Activated effector memory CD4-positive, alpha-beta T cell treated with Interleukin-2 at 50 U/mL for 16 hours (primary cell): ENCODE data around the gene ATP2B2.

Experiments
- DNase-seq: peaks from one replicate; pipeline ENCODE4 v3.0.0-alpha.2; 2020

Gene ATP2B2

DNA sequence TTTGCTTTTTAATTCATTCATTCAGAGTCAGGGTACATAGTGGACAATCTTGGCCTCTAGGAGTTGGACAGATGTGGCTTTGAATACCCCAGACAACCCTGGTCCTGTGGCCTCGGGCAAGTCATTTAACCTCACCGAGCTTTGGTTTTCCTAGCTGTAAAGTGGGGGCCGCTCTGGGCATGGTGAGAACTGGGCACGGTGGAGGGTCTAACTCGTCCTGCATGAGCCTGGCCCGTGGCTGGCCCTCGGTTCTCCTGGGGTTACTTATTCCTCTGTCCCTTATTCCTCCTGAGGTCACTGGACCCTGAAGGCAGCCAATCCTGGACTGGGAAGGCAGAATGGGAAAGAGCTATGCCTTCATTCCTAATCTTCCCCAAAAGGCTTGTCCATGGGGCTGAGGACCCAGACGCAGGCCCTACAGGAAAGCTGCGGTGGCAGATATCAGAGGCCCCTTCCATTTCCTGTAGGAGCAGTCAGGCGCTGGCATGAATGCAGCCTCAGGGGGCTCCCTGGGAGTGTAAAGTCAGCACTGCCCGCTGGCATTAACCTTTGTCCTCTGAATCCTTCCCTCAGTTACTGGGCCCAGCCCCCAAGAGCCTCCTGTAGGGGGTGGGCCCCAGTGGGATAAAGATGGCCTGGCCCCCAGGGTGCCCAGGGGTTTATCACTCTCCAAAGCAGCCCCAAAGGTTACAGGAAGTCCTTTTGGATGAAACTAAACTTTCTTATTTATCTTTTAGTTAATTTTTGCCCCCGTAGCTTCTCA is 166.6 kb downstream of the ATP2B2 start:
- DNase-seq = no peak

GRCh38 chr3:10338164-10338470 is 167.3 kb downstream of the ATP2B2 start:
- no peak for DNase-seq

- DNase-seq = no peak
Observed at GRCh38 chr3:10337323-10338163, 167.8 kb downstream of the ATP2B2 start.

- DNase-seq = no peak
Observed at GRCh38 chr3:10336761-10337160, 168.6 kb downstream of the ATP2B2 start.

- no peak for DNase-seq
Observed at GRCh38 chr3:10335871-10336622, 169.3 kb downstream of the ATP2B2 start.

GRCh38 chr3:10335190-10335738 is 170.1 kb downstream of the ATP2B2 start:
- DNase-seq = no peak

DNA sequence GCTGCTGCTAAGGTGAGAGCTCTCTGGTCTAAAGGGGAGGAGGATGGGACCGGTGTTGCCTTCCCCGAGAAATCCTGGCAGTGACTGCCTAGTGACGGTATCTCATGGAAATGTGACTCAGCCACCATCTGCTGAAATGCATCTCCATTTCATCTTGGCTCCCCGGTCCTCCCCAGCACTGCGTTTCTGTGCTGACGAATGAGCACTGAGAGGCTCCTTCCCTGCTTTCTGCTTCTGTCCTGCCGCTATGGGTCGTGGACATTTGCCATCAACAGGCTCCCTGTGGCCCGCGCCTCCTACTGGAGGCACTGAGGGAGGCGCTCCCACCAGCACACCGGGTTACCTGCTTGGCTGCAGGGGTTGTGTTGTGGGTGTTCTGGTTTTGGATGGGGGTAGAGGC is 170.9 kb downstream of the ATP2B2 start:
- DNase-seq = no peak

- DNase-seq = no peak
Observed at GRCh38 chr3:10334042-10334441, 171.3 kb downstream of the ATP2B2 start.

DNA sequence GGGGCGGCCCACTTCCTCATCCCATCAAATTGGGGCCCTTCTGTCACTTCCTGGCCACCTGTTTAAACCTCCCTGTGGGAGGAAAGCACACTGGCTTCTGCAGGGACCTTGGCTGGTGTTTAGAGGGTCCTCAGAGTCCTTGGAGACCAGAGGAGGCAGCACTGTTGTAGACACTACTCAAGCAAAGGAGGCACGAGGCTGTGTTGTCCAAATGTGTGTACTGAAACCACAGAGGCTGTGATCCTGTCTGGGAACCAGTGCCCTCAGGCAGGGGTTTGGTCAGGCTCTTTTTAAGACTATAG is 172.1 kb downstream of the ATP2B2 start:
- DNase-seq = no peak

GRCh38 chr3:10332481-10333348 is 172.7 kb downstream of the ATP2B2 start:
- no peak for DNase-seq

DNA sequence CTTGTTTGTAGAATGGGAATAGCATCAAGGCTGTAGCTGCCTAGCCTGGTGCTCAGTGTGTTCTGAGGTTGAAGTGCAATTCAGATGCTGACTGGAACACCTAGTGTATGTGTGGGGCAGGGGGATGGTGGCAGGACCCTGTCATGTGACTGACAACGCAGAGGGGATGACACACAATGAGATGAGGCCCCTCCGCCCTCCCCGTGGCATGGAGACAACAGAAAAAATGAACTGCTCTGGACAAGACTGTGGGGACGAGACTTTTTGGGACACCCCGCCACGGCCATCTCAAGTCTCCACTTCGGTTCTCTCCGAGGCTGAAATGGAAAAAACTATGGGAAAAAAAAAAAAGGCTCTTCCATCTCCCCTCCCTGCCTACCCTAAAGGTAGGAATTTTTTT is 174.1 kb downstream of the ATP2B2 start:
- no peak for DNase-seq

DNA sequence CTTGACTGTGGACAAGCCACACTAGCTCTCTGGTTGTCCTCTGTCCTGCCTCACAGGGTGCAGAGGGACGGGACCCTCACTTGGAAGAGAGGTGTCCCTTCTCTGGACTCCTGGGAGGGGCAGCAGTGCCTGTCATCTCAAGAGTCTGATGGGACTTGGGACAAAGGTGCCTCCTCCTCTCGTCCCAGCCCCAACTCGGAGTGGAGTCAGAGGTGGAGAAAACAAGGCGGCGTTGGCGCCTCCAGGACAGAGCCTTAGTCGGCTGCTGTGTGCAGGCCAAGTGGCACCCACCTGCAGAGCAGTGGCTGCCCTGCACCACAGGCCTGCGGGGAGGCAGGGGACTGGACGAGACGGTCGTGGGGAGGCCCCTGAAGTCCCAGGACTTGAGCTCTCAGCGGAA is 175.1 kb downstream of the ATP2B2 start:
- no peak for DNase-seq

- no peak for DNase-seq
Observed at GRCh38 chr3:10329495-10330015, 175.8 kb downstream of the ATP2B2 start.

DNA sequence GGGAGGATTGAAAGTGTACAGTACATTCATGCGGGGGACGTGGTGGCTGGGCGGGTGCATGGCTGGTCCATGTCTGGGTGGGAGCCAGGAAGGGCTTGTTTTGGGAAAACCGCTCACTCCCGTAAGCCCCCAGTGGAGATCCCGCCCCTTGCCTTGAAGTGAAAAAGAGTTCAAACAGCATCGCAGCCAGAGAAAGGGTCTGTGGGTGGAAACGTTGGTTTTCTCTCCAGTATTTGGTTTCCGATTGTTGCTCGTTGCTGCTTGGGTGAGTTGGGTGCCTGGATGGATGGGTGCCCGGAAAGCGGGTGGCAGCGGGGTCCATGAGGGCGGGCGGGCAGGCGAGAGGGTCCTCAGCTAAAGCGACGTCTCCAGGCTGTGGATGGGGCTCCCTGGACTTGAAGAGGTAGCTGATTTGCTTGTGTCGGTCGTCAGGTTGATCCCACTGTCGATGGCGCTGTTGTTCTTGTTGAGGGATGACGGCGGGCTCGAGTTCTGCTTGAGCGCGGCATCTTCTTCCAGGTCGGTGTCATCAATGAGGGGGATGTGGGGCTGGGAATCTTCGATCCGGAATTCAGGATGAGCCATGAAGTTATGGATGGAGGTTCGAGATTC is 176.8 kb downstream of the ATP2B2 start:
- DNase-seq = no peak

DNA sequence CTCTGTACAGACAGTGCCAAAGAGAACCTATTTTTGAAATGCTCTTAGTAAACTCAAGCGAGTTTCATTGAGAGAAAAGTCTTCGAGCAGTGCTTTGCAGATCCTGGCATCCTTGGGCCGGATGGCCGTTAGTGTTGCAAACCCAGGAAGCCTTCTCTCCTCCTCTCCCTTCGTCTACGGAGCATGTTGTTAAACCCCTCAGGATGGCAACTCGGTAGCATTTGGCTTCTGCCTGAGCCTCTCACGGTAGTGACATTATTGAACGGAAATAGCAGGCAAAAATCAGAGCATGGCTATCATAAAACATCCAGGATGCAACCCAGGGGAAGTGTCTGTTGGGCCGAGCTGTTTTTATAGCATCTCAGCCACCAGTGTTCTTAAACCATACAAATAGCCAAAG is 177.8 kb downstream of the ATP2B2 start:
- DNase-seq = no peak

DNA sequence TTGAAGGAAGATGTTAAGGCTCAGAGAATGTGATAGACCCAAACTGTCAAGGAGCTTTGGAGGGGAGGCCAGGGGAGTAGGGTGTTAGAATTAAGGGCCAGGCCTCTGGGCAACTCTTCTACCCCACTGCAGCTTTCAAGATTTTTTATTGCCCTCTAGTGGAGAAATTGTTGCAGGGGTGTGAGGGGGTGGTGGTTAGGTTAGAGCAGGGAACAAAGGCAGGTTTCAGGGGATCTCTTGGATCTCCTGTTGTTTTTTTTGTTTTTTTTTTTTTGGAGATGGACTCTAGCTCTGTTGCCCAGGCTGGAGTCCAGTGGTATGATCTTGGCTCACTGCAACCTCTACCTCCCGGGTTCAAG is 183.1 kb downstream of the ATP2B2 start:
- DNase-seq = no peak

DNA sequence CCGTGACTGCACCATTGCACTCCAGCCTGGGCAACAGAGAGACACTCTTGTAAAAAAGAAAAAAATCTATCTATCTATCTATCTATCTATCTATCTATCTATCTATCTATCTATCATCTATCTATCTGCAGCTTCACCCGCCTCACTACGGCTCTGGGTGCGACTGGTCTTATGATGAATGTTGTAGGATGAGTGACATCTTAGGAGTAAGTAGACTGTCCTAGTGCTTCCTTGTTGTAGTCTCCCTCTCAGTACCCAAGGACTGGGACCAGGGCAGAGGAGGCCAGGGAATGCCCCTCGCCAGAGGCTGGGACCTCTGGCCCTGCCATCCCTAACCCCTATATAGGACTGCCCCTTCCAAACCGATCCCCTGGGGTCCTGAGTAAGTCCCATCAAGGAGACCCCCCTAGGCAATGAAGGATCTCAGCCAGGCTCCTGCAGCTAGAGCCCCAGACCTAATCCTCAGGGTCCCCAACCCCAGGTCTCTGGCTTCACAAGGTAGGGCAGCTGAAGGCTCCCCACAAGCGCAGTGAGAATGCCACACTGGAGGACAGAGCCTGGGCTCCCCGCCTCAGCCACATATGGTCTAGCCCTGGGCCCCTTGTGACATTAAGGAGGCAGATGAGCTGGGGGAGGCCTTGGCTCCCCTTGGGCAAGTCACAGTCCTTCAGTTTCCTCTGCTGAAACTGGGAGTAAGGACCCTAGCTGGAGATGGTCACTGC is 183.6 kb downstream of the ATP2B2 start:
- no peak for DNase-seq

- DNase-seq = no peak
Observed at GRCh38 chr3:10320320-10320677, 185.1 kb downstream of the ATP2B2 start.

- no peak for DNase-seq
Observed at GRCh38 chr3:10319804-10320203, 185.6 kb downstream of the ATP2B2 start.

DNA sequence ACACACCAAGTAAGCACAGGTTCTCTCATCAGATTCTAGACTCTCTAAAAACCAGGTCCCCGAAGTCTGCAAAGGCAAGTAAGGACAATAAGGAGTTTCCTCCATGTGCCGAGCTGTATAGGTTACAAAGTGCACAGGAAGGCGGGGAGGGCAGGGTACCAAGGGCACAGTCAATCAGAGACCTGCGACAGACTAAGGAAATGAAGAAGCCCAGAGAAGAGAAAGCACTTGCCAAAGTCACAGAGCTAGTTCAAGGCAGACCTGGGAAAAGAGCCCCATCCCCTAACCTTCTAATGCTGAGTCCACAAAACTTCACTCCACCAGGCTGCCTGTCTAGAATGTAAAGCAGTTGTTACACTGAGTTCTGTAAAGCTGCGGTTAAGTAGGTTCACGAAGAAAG is 186.1 kb downstream of the ATP2B2 start:
- no peak for DNase-seq

- no peak for DNase-seq
Observed at GRCh38 chr3:10317961-10318350, 187.4 kb downstream of the ATP2B2 start.
